H54 (cell line): ENCODE results near the gene TUBD1.
"Not testable (repeated sequence)": the region's sequence is repeated elsewhere in the genome, so short reads cannot be mapped to it uniquely, and the experiment has no call there.

Experiments used
- DNase-seq: peaks from one replicate; pipeline ENCODE4 v3.0.0; 2011; ENCODE audit warnings: low spot score, mixed read lengths; ENCODE audit not compliant: insufficient read length
- FAIRE-seq: peaks from 3 replicates; lab custom pipeline; 2011; peaks lifted over from hg19 to GRCh38; lab: Jason Lieb, UNC
- POLR2A ChIP-seq: IDR thresholded peaks from 2 replicates; pipeline ENCODE4 v1.6.1; 2011; ENCODE audit warnings: low read depth, mild to moderate bottlenecking, low read length

The TUBD1 gene

GRCh38 chr17:59893676-59894100 is 945 bp upstream of the TUBD1 start:
- TF ChIP-seq POLR2A, result no peak
- peak; percentile 14 for DNase-seq
- FAIRE-seq, result no peak

GRCh38 chr17:59892251-59892923 is 356 bp downstream of the TUBD1 start:
- no peak for DNase-seq
- FAIRE-seq, result no peak
- TF ChIP-seq POLR2A, result peak; percentile 75

- no peak for FAIRE-seq
- no peak for TF ChIP-seq POLR2A
- DNase-seq, result peak; percentile 45
These were observed 2.0 kb downstream of the TUBD1 start for GRCh38 chr17:59890720-59891119.

- FAIRE-seq (no peak), DNase-seq (no peak)
- no peak for TF ChIP-seq POLR2A
These were observed 4.5 kb downstream of the TUBD1 start for GRCh38 chr17:59888145-59888750.

- no peak for TF ChIP-seq POLR2A
- no peak for DNase-seq
- FAIRE-seq, result no peak
These were observed 7.9 kb downstream of the TUBD1 start for GRCh38 chr17:59884861-59885260.

GRCh38 chr17:59878624-59879023 is 14.1 kb downstream of the TUBD1 start:
- DNase-seq (no peak), FAIRE-seq (no peak)
- TF ChIP-seq POLR2A, result no peak

- no peak for DNase-seq
- no peak for FAIRE-seq
- no peak for TF ChIP-seq POLR2A
These were observed 14.8 kb downstream of the TUBD1 start for GRCh38 chr17:59877965-59878364.

GRCh38 chr17:59876107-59876506 is 16.6 kb downstream of the TUBD1 start:
- DNase-seq, result no peak
- FAIRE-seq, result no peak
- no peak for TF ChIP-seq POLR2A

- no peak for DNase-seq
- FAIRE-seq, result no peak
- no peak for TF ChIP-seq POLR2A
These were observed 18.4 kb downstream of the TUBD1 start for GRCh38 chr17:59874376-59874775.

GRCh38 chr17:59873414-59873813 is 19.3 kb downstream of the TUBD1 start:
- not testable (repeated sequence) for FAIRE-seq, DNase-seq

- DNase-seq, result no peak
- no peak for TF ChIP-seq POLR2A
- no peak for FAIRE-seq
These were observed 20.4 kb downstream of the TUBD1 start for GRCh38 chr17:59872351-59872750.

GRCh38 chr17:59870482-59870881 is 22.3 kb downstream of the TUBD1 start:
- TF ChIP-seq POLR2A, result no peak
- DNase-seq, result no peak
- no peak for FAIRE-seq

- FAIRE-seq, result no peak
These were observed 22.9 kb downstream of the TUBD1 start for GRCh38 chr17:59869941-59870218.

GRCh38 chr17:59863616-59864015 is 29.1 kb downstream of the TUBD1 start:
- FAIRE-seq, result no peak
- no peak for TF ChIP-seq POLR2A
- no peak for DNase-seq

More at GRCh38 chr17:59869941-59870218, 22.9 kb downstream of the TUBD1 start:
- DNase-seq, result no peak
- TF ChIP-seq POLR2A, result no peak

- FAIRE-seq (peak; percentile 38), DNase-seq (no peak)
- TF ChIP-seq POLR2A, result no peak
These were observed 33.2 kb downstream of the TUBD1 start for GRCh38 chr17:59859444-59860025.
